Activated CD8-positive, alpha-beta T cell treated with anti-CD3 and anti-CD28 coated beads, Interleukin-2, amount 10 ng/mL, durations not matched to agents 7 days and 5 days (primary cell): ENCODE measurements around the gene ERGIC1. TPM values are rescaled to one million over a fixed set of nuclear protein-coding genes. Genes with fewer than 3 reads are reported as not detected.
A peak's percentile ranks its signal among the peaks of the same experiment; 100 is the strongest.
"Not testable (repeated sequence)": the region's sequence is repeated elsewhere in the genome, so short reads cannot be mapped to it uniquely, and the experiment has no call there.

Experiments
- ATAC-seq: fragments of 150-1000 bp; cut with Tn5 transposase; one replicate; pipeline ENCODE4 v1.10.0; 2021; ENCODE audit warnings: moderate library complexity
- CTCF ChIA-PET: fragments of 350-600 bp; sonication (Branson Sonifier 250); formaldehyde crosslinking; loops from one replicate; lab custom pipeline; 2021; ENCODE audit warnings: antibody characterized with exemption; lab: Charles Lee
- POLR2A ChIA-PET: fragments of 350-600 bp; sonication (Branson Sonifier 250); formaldehyde crosslinking; loops from one replicate; lab custom pipeline; 2021; ENCODE audit warnings: antibody characterized with exemption; lab: Charles Lee
- DNase-seq: peaks from one replicate; pipeline ENCODE4 v3.0.0-alpha.2; 2020
- H3K27ac Mint-ChIP-seq: one replicate; pipeline ENCODE4 v1.8.0; 2021; ENCODE audit warnings: mild to moderate bottlenecking, mixed read lengths
- H3K27me3 Mint-ChIP-seq: one replicate; pipeline ENCODE4 v1.8.0; 2021; ENCODE audit warnings: low read depth, mixed read lengths
- H3K36me3 Mint-ChIP-seq: one replicate; pipeline ENCODE4 v1.8.0; 2021; ENCODE audit warnings: low read depth, mixed read lengths
- H3K4me1 Mint-ChIP-seq: one replicate; pipeline ENCODE4 v1.8.0; 2021; ENCODE audit warnings: low read depth, mixed read lengths
- H3K4me3 Mint-ChIP-seq: one replicate; pipeline ENCODE4 v1.8.0; 2021; ENCODE audit warnings: mild to moderate bottlenecking, mixed read lengths
- H3K9me3 Mint-ChIP-seq: one replicate; pipeline ENCODE4 v1.8.0; 2022; ENCODE audit warnings: mixed read lengths; ENCODE audit not compliant: insufficient read depth
- total RNA-seq, 2 experiments: library from RNA; stranded (reverse); gene quantifications; one replicate each; pipeline ENCODE4 v1.2.3, GENCODE V29; 2021

Gene ERGIC1
- total RNA-seq, result 10 to 100 TPM; 50.4 to 52.7 TPM

GRCh38 chr5:172833686-172834414 lies at the start of gene ERGIC1:
Gene ERGIC1, plus strand, starts transcription at chr5:172834251. Its CDS starts 163 bp downstream, at chr5:172834414.
- Mint-ChIP-seq H3K4me3 (peak within 1 kb of the TSS; percentile 79), H3K4me1 (peaks cover 42% of the 10 kb centered on the region), H3K27ac (peak within 1 kb of the TSS; percentile 75), H3K9me3 (no peaks in the 10 kb centered on the region), H3K36me3 (peaks cover 11% of the 10 kb centered on the region), H3K27me3 (no peaks in the 10 kb centered on the region)
- ChIA-PET POLR2A (interaction anchor here (4.2 kb wide), 1 partner anchor 62 kb away, joined by 25 read pairs; the partner anchor contains the start of gene DUSP1), CTCF (interaction anchor here (1.4 kb wide), 1 partner anchor 137 kb away, joined by 3 read pairs; no protein-coding TSS in a partner anchor)
- DNase-seq (peak; percentile 79), ATAC-seq (peak; percentile 93)

- DNase-seq, result no peak
- Mint-ChIP-seq H3K27me3 (peaks cover 3% of the 10 kb centered on the region), H3K9me3 (no peaks in the 10 kb centered on the region), H3K27ac (no peak overlapping the region), H3K36me3 (no peaks in the 10 kb centered on the region), H3K4me1 (peaks cover 10% of the 10 kb centered on the region), H3K4me3 (no peak overlapping the region)
- POLR2A ChIA-PET, result interaction anchor here (0.9 kb wide), 1 partner anchor 13 kb away, joined by 3 read pairs; no protein-coding TSS in a partner anchor
- CTCF ChIA-PET, result interaction anchor here (0.7 kb wide), 1 partner anchor 10 kb away, joined by 3 read pairs; no protein-coding TSS in a partner anchor
- ATAC-seq, result no peak
Measured at GRCh38 chr5:172785429-172786088, 48.5 kb upstream of the ERGIC1 start.

GRCh38 chr5:172786736-172787462 lies 47.2 kb upstream of the ERGIC1 start:
- ChIA-PET CTCF (interaction anchor here (0.9 to 1.0 kb wide), 2 partner anchors 22 to 72 kb away, joined by 3 read pairs; no protein-coding TSS in a partner anchor), POLR2A (no interaction called here)
- Mint-ChIP-seq H3K4me1 (peaks cover 10% of the 10 kb centered on the region), H3K36me3 (no peaks in the 10 kb centered on the region), H3K27ac (no peak overlapping the region), H3K27me3 (peaks cover 3% of the 10 kb centered on the region), H3K9me3 (no peaks in the 10 kb centered on the region), H3K4me3 (no peak overlapping the region)
- ATAC-seq (no peak), DNase-seq (no peak)

- H3K9me3 Mint-ChIP-seq, DNase-seq, ATAC-seq, H3K27me3 Mint-ChIP-seq, H3K27ac Mint-ChIP-seq, H3K4me1 Mint-ChIP-seq, H3K4me3 Mint-ChIP-seq, H3K36me3 Mint-ChIP-seq, POLR2A ChIA-PET: not testable (repeated sequence)
- CTCF ChIA-PET, result interaction anchor here (0.9 to 1.0 kb wide), 2 partner anchors 22 to 73 kb away, joined by 3 read pairs; no protein-coding TSS in a partner anchor
Measured at GRCh38 chr5:172787538-172787937, 46.5 kb upstream of the ERGIC1 start.

GRCh38 chr5:172788771-172789686 lies 45.0 kb upstream of the ERGIC1 start:
- Mint-ChIP-seq H3K4me1 (peaks cover 17% of the 10 kb centered on the region), H3K27ac (no peak overlapping the region), H3K9me3 (no peaks in the 10 kb centered on the region), H3K36me3 (no peaks in the 10 kb centered on the region), H3K27me3 (peaks cover 2% of the 10 kb centered on the region), H3K4me3 (no peak overlapping the region)
- POLR2A ChIA-PET, result interaction anchor here (1.2 kb wide), 1 partner anchor 18 kb away, joined by 4 read pairs; the partner anchor contains the start of gene DUSP1
- no peak for DNase-seq
- ATAC-seq, result peak; percentile 31
- CTCF ChIA-PET, result interaction anchor here (0.9 to 1.0 kb wide), 3 partner anchors 10 to 24 kb away, joined by 3 read pairs; no protein-coding TSS in a partner anchor

GRCh38 chr5:172789687-172790495 lies 44.2 kb upstream of the ERGIC1 start:
- CTCF ChIA-PET, result interaction anchor here (0.8 to 0.9 kb wide), 2 partner anchors 12 to 18 kb away, joined by 3 read pairs; no protein-coding TSS in a partner anchor
- Mint-ChIP-seq H3K27me3 (no peaks in the 10 kb centered on the region), H3K36me3 (no peaks in the 10 kb centered on the region), H3K4me3 (no peak overlapping the region), H3K4me1 (peaks cover 17% of the 10 kb centered on the region), H3K9me3 (no peaks in the 10 kb centered on the region), H3K27ac (no peak overlapping the region)
- POLR2A ChIA-PET, result no interaction called here
- ATAC-seq, result no peak
- DNase-seq, result no peak

- Mint-ChIP-seq H3K27ac (no peak overlapping the region), H3K9me3 (no peaks in the 10 kb centered on the region), H3K36me3 (no peaks in the 10 kb centered on the region), H3K4me1 (peaks cover 17% of the 10 kb centered on the region), H3K27me3 (no peaks in the 10 kb centered on the region), H3K4me3 (no peak overlapping the region)
- DNase-seq, result no peak
- ChIA-PET CTCF (interaction anchor here (0.8 to 0.9 kb wide), 2 partner anchors 12 to 19 kb away, joined by 3 read pairs; no protein-coding TSS in a partner anchor), POLR2A (interaction anchor here (1.0 kb wide), 1 partner anchor 13 kb away, joined by 4 read pairs; no protein-coding TSS in a partner anchor)
- ATAC-seq, result no peak
Measured at GRCh38 chr5:172790496-172790889, 43.6 kb upstream of the ERGIC1 start.

- POLR2A ChIA-PET, result interaction anchor here (0.7 to 1.0 kb wide), 2 partner anchors 9 to 14 kb away, joined by 3 to 4 read pairs; no protein-coding TSS in a partner anchor
- no peak overlapping the region for H3K27ac Mint-ChIP-seq
Measured at GRCh38 chr5:172791286-172791685, 42.8 kb upstream of the ERGIC1 start.

GRCh38 chr5:172791726-172792445 lies 42.2 kb upstream of the ERGIC1 start:
- Mint-ChIP-seq H3K27me3 (no peaks in the 10 kb centered on the region), H3K9me3 (no peaks in the 10 kb centered on the region), H3K4me3 (no peak overlapping the region), H3K4me1 (peaks cover 17% of the 10 kb centered on the region), H3K36me3 (no peaks in the 10 kb centered on the region), H3K27ac (no peak overlapping the region)
- CTCF ChIA-PET, result no interaction called here
- no peak for ATAC-seq
- POLR2A ChIA-PET, result interaction anchor here (0.7 to 1.3 kb wide), 3 partner anchors 9 to 20 kb away, joined by 3 to 4 read pairs (median 4); no protein-coding TSS in a partner anchor
- DNase-seq, result no peak

More at GRCh38 chr5:172791286-172791685, 42.8 kb upstream of the ERGIC1 start:
- no peak overlapping the region for H3K4me3 Mint-ChIP-seq
- H3K36me3 Mint-ChIP-seq, result no peaks in the 10 kb centered on the region
- H3K27me3 Mint-ChIP-seq, result no peaks in the 10 kb centered on the region
- CTCF ChIA-PET, result no interaction called here
- no peak for DNase-seq
- peaks cover 17% of the 10 kb centered on the region for H3K4me1 Mint-ChIP-seq
- no peaks in the 10 kb centered on the region for H3K9me3 Mint-ChIP-seq
- no peak for ATAC-seq
